Thoracic aorta (tissue), 2 donors: Measurements from ENCODE around the gene KIDINS220. TPM values are rescaled to one million over a fixed set of nuclear protein-coding genes. Genes with fewer than 3 reads are reported as not detected.

ENCODE experiments used
- ATAC-seq: fragments of 150-250 bp; one replicate; pipeline ENCODE4 v1.8.0; 2017; ENCODE audit warnings: low read depth; ENCODE audit not compliant: insufficient number of reproducible peaks, low FRiP score
- DNase-seq: peaks from one replicate; pipeline ENCODE4 v3.0.0-alpha.2; 2020; ENCODE audit warnings: low spot score
- H3K27ac ChIP-seq, 2 donors: fragments of 200-600 bp; sonication (generic); 1 replicate in 1 of 2; 2 replicates in 1 of 2; pipeline ENCODE4 v1.5.1; 2016; ENCODE audit warnings: mild to moderate bottlenecking in 2 of 2, moderate library complexity in 2 of 2
- H3K27me3 ChIP-seq: fragments of 200-600 bp; sonication (generic); replicated peaks from 2 replicates; pipeline ENCODE4 v1.6.0; 2016; ENCODE audit warnings: mild to moderate bottlenecking; ENCODE audit not compliant: insufficient read depth
- H3K36me3 ChIP-seq: fragments of 200-600 bp; sonication (generic); one replicate; pipeline ENCODE4 v1.5.1; 2016
- H3K4me1 ChIP-seq, 2 donors: fragments of 200-600 bp; sonication (generic); 1 replicate in 1 of 2; 2 replicates in 1 of 2; pipeline versions ENCODE4 v1.5.1 to v1.6.0; 2016; ENCODE audit warnings: low read depth in 2 of 2, mild to moderate bottlenecking in 1 of 2; ENCODE audit not compliant: control insufficient read depth in 1 of 2
- H3K4me3 ChIP-seq: fragments of 200-600 bp; sonication (generic); 2 replicates; pipeline ENCODE4 v1.5.1; 2016; ENCODE audit warnings: mild to moderate bottlenecking
- H3K9me3 ChIP-seq: fragments of 200-600 bp; sonication (generic); 2 replicates; pipeline ENCODE4 v1.5.1; 2016
- CTCF ChIP-seq: fragments of 200-600 bp; sonication (generic); IDR thresholded peaks from one replicate; pipeline ENCODE4 v1.5.1; 2019; ENCODE audit warnings: antibody characterized with exemption
- total RNA-seq, 2 donors: library from RNA; depleted of rRNA; stranded (reverse); fragments of >200 nt; gene quantifications; one replicate each; pipeline versions ENCODE4 v1.1.0 to v1.2.3, GENCODE V29; 2016

Gene KIDINS220
- total RNA-seq, 2 donors from 2014 or later = 107 to 113 TPM

- ATAC-seq = no peak
- no peak overlapping the region for H3K27ac ChIP-seq
- no peak for DNase-seq
- no peak overlapping the region for H3K4me3 ChIP-seq
- TF ChIP-seq CTCF = no peak
- H3K9me3 ChIP-seq = no peaks in the 10 kb centered on the region
- peaks cover 30% of the 10 kb centered on the region for H3K36me3 ChIP-seq
- no peaks in the 10 kb centered on the region for H3K27me3 ChIP-seq
- H3K4me1 ChIP-seq = peaks cover 5 to 19% of the 10 kb centered on the region in 2 donors
These were observed 57.4 kb downstream of the KIDINS220 start for GRCh38 chr2:8779795-8780671.

- ATAC-seq (no peak), DNase-seq (no peak)
- Histone ChIP-seq H3K4me1 (no peaks in the 10 kb centered on the region), H3K9me3 (no peaks in the 10 kb centered on the region), H3K36me3 (peaks cover 42% of the 10 kb centered on the region), H3K27ac (no peak overlapping the region), H3K27me3 (no peaks in the 10 kb centered on the region), H3K4me3 (no peak overlapping the region)
- TF ChIP-seq CTCF = no peak
These were observed 63.0 kb downstream of the KIDINS220 start for GRCh38 chr2:8774371-8774770.

GRCh38 chr2:8767324-8767723, 70.1 kb downstream of the KIDINS220 start:
- Histone ChIP-seq H3K27me3 (no peaks in the 10 kb centered on the region), H3K9me3 (no peaks in the 10 kb centered on the region), H3K27ac (no peak overlapping the region), H3K36me3 (peaks cover 8% of the 10 kb centered on the region), H3K4me3 (no peak overlapping the region), H3K4me1 (no peaks in the 10 kb centered on the region)
- no peak for TF ChIP-seq CTCF
- ATAC-seq (no peak), DNase-seq (no peak)

GRCh38 chr2:8761529-8762164, 75.8 kb downstream of the KIDINS220 start:
- TF ChIP-seq CTCF = peak; percentile 55
- no peak for DNase-seq

GRCh38 chr2:8756716-8757115, 80.7 kb downstream of the KIDINS220 start:
- Histone ChIP-seq H3K27ac (no peak overlapping the region), H3K4me3 (no peak overlapping the region), H3K4me1 (peaks cover 5 to 18% of the 10 kb centered on the region in 2 donors), H3K36me3 (peaks cover 12% of the 10 kb centered on the region), H3K27me3 (no peaks in the 10 kb centered on the region), H3K9me3 (peaks cover 6% of the 10 kb centered on the region)
- no peak for TF ChIP-seq CTCF
- no peak for DNase-seq
- ATAC-seq = no peak

More at GRCh38 chr2:8761529-8762164, 75.8 kb downstream of the KIDINS220 start:
- Histone ChIP-seq H3K9me3 (peaks cover under 1% of the 10 kb centered on the region), H3K4me1 (no peaks in the 10 kb centered on the region), H3K27me3 (no peaks in the 10 kb centered on the region), H3K4me3 (no peak overlapping the region), H3K27ac (no peak overlapping the region), H3K36me3 (peaks cover 6% of the 10 kb centered on the region)
- no peak for ATAC-seq
